HG03135 (cell line): ENCODE results near the gene ATF1.
"Not testable (repeated sequence)": the region's sequence is repeated elsewhere in the genome, so short reads cannot be mapped to it uniquely, and the experiment has no call there.

Source experiments
- ATAC-seq: cut with Tn5 transposase; IDR thresholded peaks from one replicate; pipeline ENCODE4 v1.9.1; 2021; ENCODE audit warnings: mild to moderate bottlenecking, moderate library complexity; ENCODE audit not compliant: unreplicated experiment

ATF1 gene

GRCh38 chr12:50855218-50855617 lies 91.3 kb downstream of the ATF1 start:
- not testable (repeated sequence) for ATAC-seq

GRCh38 chr12:50855679-50856078 lies 91.8 kb downstream of the ATF1 start:
- not testable (repeated sequence) for ATAC-seq

GRCh38 chr12:50859621-50860310 lies 95.9 kb downstream of the ATF1 start:
- ATAC-seq = no peak

- ATAC-seq = no peak
Measured at GRCh38 chr12:50862316-50862715, 98.4 kb downstream of the ATF1 start.

- ATAC-seq = no peak
Measured at GRCh38 chr12:50865266-50865665, 101.4 kb downstream of the ATF1 start.

GRCh38 chr12:50868881-50869280 lies 105.0 kb downstream of the ATF1 start:
- not testable (repeated sequence) for ATAC-seq
